Endodermal cell (in vitro differentiated cells): ENCODE data around the gene NID1. TPM values are rescaled to one million over a fixed set of nuclear protein-coding genes. Genes with fewer than 3 reads are reported as not detected.

Experiments
- DNase-seq: peaks from one replicate; pipeline ENCODE4 v3.0.0-alpha.2; 2017
- H3K27ac ChIP-seq: 2 replicates; pipeline ENCODE4 v1.5.1; 2013; ENCODE audit warnings: mild to moderate bottlenecking, low read depth, low read length, moderate library complexity
- H3K27me3 ChIP-seq: 2 replicates; pipeline ENCODE4 v1.6.1; 2013; ENCODE audit warnings: mild to moderate bottlenecking, low read length, moderate library complexity; ENCODE audit not compliant: insufficient read depth, control insufficient read depth, poor library complexity, severe bottlenecking
- H3K36me3 ChIP-seq: 2 replicates; pipeline ENCODE4 v1.7.0; 2013; ENCODE audit warnings: mild to moderate bottlenecking, low read length, moderate library complexity; ENCODE audit not compliant: control insufficient read depth, insufficient read depth
- H3K4me1 ChIP-seq: one replicate; pipeline ENCODE4 v1.7.0; 2013; ENCODE audit warnings: low read length; ENCODE audit not compliant: control insufficient read depth, insufficient read depth
- H3K4me3 ChIP-seq: 2 replicates; pipeline ENCODE4 v1.5.1; 2013; ENCODE audit warnings: mild to moderate bottlenecking, low read length, moderate library complexity
- H3K9ac ChIP-seq: 2 replicates; pipeline ENCODE4 v1.6.1; 2013; ENCODE audit warnings: mild to moderate bottlenecking, low read length, moderate library complexity; ENCODE audit not compliant: poor library complexity, severe bottlenecking; ENCODE audit errors: extremely low read depth
- H3K9me3 ChIP-seq: 2 replicates; pipeline ENCODE4 v1.6.1; 2013; ENCODE audit warnings: mild to moderate bottlenecking, low read length, moderate library complexity; ENCODE audit not compliant: control insufficient read depth
- H3K27ac Mint-ChIP-seq: 2 replicates; pipeline ENCODE4 v1.8.0; 2020; ENCODE audit warnings: mixed read lengths
- H3K27me3 Mint-ChIP-seq: 2 replicates; pipeline ENCODE4 v1.8.0; 2021; ENCODE audit warnings: mild to moderate bottlenecking, mixed read lengths; ENCODE audit not compliant: insufficient read depth
- H3K36me3 Mint-ChIP-seq: 2 replicates; pipeline ENCODE4 v1.8.0; 2020; ENCODE audit warnings: low read depth, mixed read lengths
- H3K4me1 Mint-ChIP-seq: 2 replicates; pipeline ENCODE4 v1.8.0; 2020; ENCODE audit warnings: mixed read lengths
- H3K4me3 Mint-ChIP-seq: 2 replicates; pipeline ENCODE4 v1.8.0; 2020; ENCODE audit warnings: mild to moderate bottlenecking, moderate library complexity, mixed read lengths
- H3K9me3 Mint-ChIP-seq: 2 replicates; pipeline ENCODE4 v1.8.0; 2020; ENCODE audit warnings: mild to moderate bottlenecking, mixed read lengths
- CTCF ChIP-seq: fragments of 200-600 bp; sonication (generic); conservative IDR thresholded peaks from 2 replicates; pipeline ENCODE4 v1.5.0; 2021; ENCODE audit warnings: antibody characterized with exemption, mild to moderate bottlenecking
- WGBS, 2 experiments: methylation state at CpG; one replicate each; pipeline versions ENCODE4 v1.1.5 to v1.1.7; 2013; ENCODE audit warnings: missing lambda C conversion rate in 2 of 2, mixed read lengths in 1 of 2; ENCODE audit not compliant: insufficient coverage in 1 of 2, insufficient read length in 1 of 2; 5-methylcytosine and 5-hydroxymethylcytosine counted together
- total RNA-seq, 2 donors: library from RNA; stranded (reverse); fragmentation: NEBNext Ultra II Directional in 1 of 2; extraction: Animal tissue kit (Norgen Biotek cat#: 25700) in 1 of 2; gene quantifications; 2 replicates in 1 of 2; 3 replicates in 1 of 2; pipeline ENCODE4 v1.2.1, GENCODE V29; 2021

Gene NID1
- total RNA-seq, 2 donors from 2014 or later = 12.7 to 18.3 TPM

- Mint-ChIP-seq H3K27ac (no peak overlapping the region), H3K4me1 (no peaks in the 10 kb centered on the region), H3K4me3 (no peak overlapping the region), H3K36me3 (no peaks in the 10 kb centered on the region), H3K27me3 (no peaks in the 10 kb centered on the region), H3K9me3 (no peaks in the 10 kb centered on the region)
- DNase-seq = no peak
- Histone ChIP-seq H3K27ac (no peak overlapping the region), H3K9me3 (no peaks in the 10 kb centered on the region), H3K36me3 (no peaks in the 10 kb centered on the region), H3K27me3 (no peaks in the 10 kb centered on the region), H3K4me1 (no peaks in the 10 kb centered on the region), H3K4me3 (no peak overlapping the region), H3K9ac (no peak overlapping the region)
- 95 to 100% methylated on average over 3 of the region's 3 CpGs for WGBS, 2 experiments
- no peak for TF ChIP-seq CTCF
Measured at GRCh38 chr1:236030534-236030933, 34.4 kb downstream of the NID1 start.

GRCh38 chr1:236029428-236029940 lies 35.4 kb downstream of the NID1 start:
- Histone ChIP-seq H3K9me3 (no peaks in the 10 kb centered on the region), H3K27me3 (no peaks in the 10 kb centered on the region), H3K9ac (no peak overlapping the region), H3K36me3 (no peaks in the 10 kb centered on the region), H3K4me1 (no peaks in the 10 kb centered on the region), H3K4me3 (no peak overlapping the region), H3K27ac (no peak overlapping the region)
- Mint-ChIP-seq H3K36me3 (no peaks in the 10 kb centered on the region), H3K27ac (no peak overlapping the region), H3K27me3 (no peaks in the 10 kb centered on the region), H3K4me1 (no peaks in the 10 kb centered on the region), H3K9me3 (no peaks in the 10 kb centered on the region), H3K4me3 (no peak overlapping the region)
- 94 to 95% methylated on average over 20 to 26 of the region's 26 CpGs for WGBS, 2 experiments
- no peak for TF ChIP-seq CTCF
- DNase-seq = no peak

GRCh38 chr1:236027104-236027503 lies 37.8 kb downstream of the NID1 start:
- Histone ChIP-seq H3K9ac (no peak overlapping the region), H3K27ac (no peak overlapping the region), H3K4me3 (no peak overlapping the region), H3K4me1 (no peaks in the 10 kb centered on the region), H3K9me3 (no peaks in the 10 kb centered on the region), H3K36me3 (no peaks in the 10 kb centered on the region), H3K27me3 (no peaks in the 10 kb centered on the region)
- Mint-ChIP-seq H3K4me3 (no peak overlapping the region), H3K4me1 (no peaks in the 10 kb centered on the region), H3K36me3 (peaks cover 2% of the 10 kb centered on the region), H3K27ac (no peak overlapping the region), H3K27me3 (no peaks in the 10 kb centered on the region), H3K9me3 (no peaks in the 10 kb centered on the region)
- TF ChIP-seq CTCF = no peak
- no peak for DNase-seq
- WGBS, 2 experiments = 89 to 99% methylated on average over 3 to 4 of the region's 4 CpGs
